Retinal pigment epithelial cell (primary cell): ENCODE data around the gene IL1R2.

Experiments used
- DNase-seq: peaks from one replicate; pipeline ENCODE4 v3.0.0-alpha.2; 2010; ENCODE audit warnings: low read depth
- H3K4me3 ChIP-seq: 2 replicates; pipeline ENCODE4 v1.5.1; 2011; ENCODE audit warnings: mild to moderate bottlenecking, low read length, control low read depth, moderate library complexity
- CTCF ChIP-seq: conservative IDR thresholded peaks from 2 replicates; pipeline ENCODE4 v1.5.1; 2011; ENCODE audit warnings: low read depth, low read length, control low read depth, inconsistent platforms

The IL1R2 gene

GRCh38 chr2:102032368-102033030, 40.7 kb downstream of the IL1R2 start:
- DNase-seq = no peak
- no peak overlapping the region for H3K4me3 ChIP-seq
- no peak for TF ChIP-seq CTCF

GRCh38 chr2:102033031-102033749, 41.4 kb downstream of the IL1R2 start:
- peak; percentile 12 for TF ChIP-seq CTCF
- no peak overlapping the region for H3K4me3 ChIP-seq
- no peak for DNase-seq

GRCh38 chr2:102033750-102034682, 42.3 kb downstream of the IL1R2 start:
- no peak for TF ChIP-seq CTCF
- no peak for DNase-seq
- no peak overlapping the region for H3K4me3 ChIP-seq

- DNase-seq = no peak
- TF ChIP-seq CTCF = no peak
- no peak overlapping the region for H3K4me3 ChIP-seq
Measured at GRCh38 chr2:102034683-102035548, 43.2 kb downstream of the IL1R2 start.

- DNase-seq = no peak
- no peak overlapping the region for H3K4me3 ChIP-seq
- TF ChIP-seq CTCF = no peak
Measured at GRCh38 chr2:102037681-102038080, 45.9 kb downstream of the IL1R2 start.

- no peak for TF ChIP-seq CTCF
- H3K4me3 ChIP-seq = no peak overlapping the region
- DNase-seq = no peak
Measured at GRCh38 chr2:102040229-102040628, 48.5 kb downstream of the IL1R2 start.
